Measurements from ENCODE around the gene TDRD7.

The TDRD7 gene

DNA sequence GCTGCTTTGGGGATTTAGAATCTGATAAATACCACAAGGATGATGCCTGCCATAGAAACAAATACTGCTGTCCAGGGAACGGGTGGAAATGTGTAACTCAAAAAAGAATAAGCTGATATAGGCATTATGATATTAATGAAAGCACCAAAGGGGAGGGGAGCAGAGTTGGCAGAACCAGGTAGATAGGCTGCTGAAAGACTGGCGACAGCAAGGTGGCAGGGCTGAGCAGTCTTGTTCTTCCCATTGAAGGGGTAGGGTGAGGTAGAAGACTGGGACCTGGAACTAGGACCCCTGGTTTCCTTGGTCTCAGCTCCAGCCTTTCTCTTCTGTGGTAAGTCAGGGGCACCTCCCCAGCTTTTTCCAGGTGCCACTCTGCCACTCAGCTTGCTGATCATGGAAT lies 58.2 kb downstream of the TDRD7 start:
- H3K36me3 ChIP-seq (ENCODE audit: control insufficient read depth, insufficient read depth, low read length), result peaks cover 27% of the 10 kb centered on the region
- no peak overlapping the region for H3K4me3 ChIP-seq (ENCODE audit: insufficient read depth, low read depth, low read length, poor library complexity, severe bottlenecking)
- H3K9me3 ChIP-seq (ENCODE audit: control insufficient read depth, low read length), result no peaks in the 10 kb centered on the region
- H3K4me1 ChIP-seq (ENCODE audit: control insufficient read depth, insufficient read depth, low read length, poor library complexity, severe bottlenecking), result no peaks in the 10 kb centered on the region
- no peak for DNase-seq
- no peaks in the 10 kb centered on the region for H3K27me3 ChIP-seq (replicated peaks; ENCODE audit: control insufficient read depth, insufficient read depth, low read length, poor library complexity, severe bottlenecking)
- H3K27ac ChIP-seq (ENCODE audit: insufficient read depth, low read length, poor library complexity, severe bottlenecking), result no peak overlapping the region

DNA sequence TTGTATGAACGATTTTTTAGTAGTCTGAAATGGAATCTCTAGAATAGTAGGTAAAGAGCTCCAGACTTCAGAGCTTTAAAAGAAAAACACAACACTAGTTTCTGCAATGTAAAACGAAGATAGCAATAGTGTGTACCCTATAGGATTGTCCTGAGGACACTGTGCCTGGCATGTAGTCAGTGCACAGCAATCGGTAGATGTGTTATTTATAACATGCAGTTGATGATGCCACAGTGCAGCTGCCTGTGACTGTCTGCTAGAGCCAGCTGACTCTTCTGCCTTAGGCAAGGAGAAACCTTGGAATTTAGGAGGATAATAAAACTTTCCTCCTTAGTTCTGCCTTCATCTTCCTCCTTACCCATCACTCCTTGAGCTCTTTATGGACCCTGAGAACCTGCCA lies 61.8 kb downstream of the TDRD7 start:
- Histone ChIP-seq H3K4me3 (ENCODE audit: insufficient read depth, low read depth, low read length, poor library complexity, severe bottlenecking) (no peak overlapping the region), H3K4me1 (ENCODE audit: control insufficient read depth, insufficient read depth, low read length, poor library complexity, severe bottlenecking) (no peaks in the 10 kb centered on the region), H3K9me3 (ENCODE audit: control insufficient read depth, low read length) (no peaks in the 10 kb centered on the region), H3K27ac (ENCODE audit: insufficient read depth, low read length, poor library complexity, severe bottlenecking) (no peak overlapping the region), H3K27me3 (replicated peaks; ENCODE audit: control insufficient read depth, insufficient read depth, low read length, poor library complexity, severe bottlenecking) (no peaks in the 10 kb centered on the region), H3K36me3 (ENCODE audit: control insufficient read depth, insufficient read depth, low read length) (peaks cover 24% of the 10 kb centered on the region)
- DNase-seq, result no peak

DNA sequence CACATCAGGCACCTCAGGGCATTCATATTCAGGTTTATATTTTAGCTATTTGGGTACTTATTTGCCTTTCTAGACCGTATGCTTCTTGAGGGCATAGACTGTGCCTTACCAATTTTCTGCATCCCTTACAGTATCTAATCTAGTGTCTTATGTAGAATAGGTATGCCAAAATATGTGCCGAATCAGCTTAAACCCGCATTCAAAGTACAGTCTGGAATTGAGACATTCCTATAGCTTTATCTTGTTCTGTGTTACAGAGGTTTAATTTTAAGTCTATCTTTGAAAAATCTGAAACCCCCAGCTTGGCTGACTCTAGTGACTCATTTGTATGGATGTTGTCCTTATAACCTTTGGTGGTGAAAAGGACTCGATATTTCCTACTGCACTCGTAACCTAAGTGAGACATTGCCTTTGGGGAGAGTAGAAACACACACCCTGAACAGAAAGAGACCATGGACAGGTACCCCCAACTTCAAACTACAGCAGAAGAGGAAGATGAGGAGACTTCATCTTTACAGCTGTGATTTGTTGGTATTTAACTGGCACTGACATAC lies 62.6 kb downstream of the TDRD7 start:
- no peak overlapping the region for H3K27ac ChIP-seq (ENCODE audit: insufficient read depth, low read length, poor library complexity, severe bottlenecking)
- H3K4me1 ChIP-seq (ENCODE audit: control insufficient read depth, insufficient read depth, low read length, poor library complexity, severe bottlenecking), result no peaks in the 10 kb centered on the region
- DNase-seq, result no peak
- H3K9me3 ChIP-seq (ENCODE audit: control insufficient read depth, low read length), result no peaks in the 10 kb centered on the region
- H3K27me3 ChIP-seq (replicated peaks; ENCODE audit: control insufficient read depth, insufficient read depth, low read length, poor library complexity, severe bottlenecking), result no peaks in the 10 kb centered on the region
- H3K4me3 ChIP-seq (ENCODE audit: insufficient read depth, low read depth, low read length, poor library complexity, severe bottlenecking), result no peak overlapping the region
- H3K36me3 ChIP-seq (ENCODE audit: control insufficient read depth, insufficient read depth, low read length), result peaks cover 24% of the 10 kb centered on the region

DNA sequence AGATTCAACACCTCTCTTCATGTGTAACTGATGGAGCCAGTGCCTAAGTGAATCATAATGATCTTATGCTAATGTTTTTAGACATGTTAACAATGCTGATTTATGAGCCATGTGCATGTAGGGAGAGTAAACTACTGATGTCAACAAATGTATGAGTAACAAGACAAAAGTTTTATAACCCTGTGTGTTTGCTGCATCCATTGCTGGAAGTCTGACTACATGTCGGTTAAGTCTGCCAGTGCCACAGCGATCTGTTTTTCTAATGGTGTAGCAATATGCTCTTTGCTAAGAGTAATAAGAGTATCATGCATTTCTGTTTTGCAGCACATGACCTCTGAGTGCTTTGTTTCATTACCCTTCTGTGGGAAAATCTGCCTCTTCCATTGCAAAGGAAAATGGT lies 63.2 kb downstream of the TDRD7 start:
- peaks cover 24% of the 10 kb centered on the region for H3K36me3 ChIP-seq (ENCODE audit: control insufficient read depth, insufficient read depth, low read length)
- no peak for DNase-seq
- no peaks in the 10 kb centered on the region for H3K27me3 ChIP-seq (replicated peaks; ENCODE audit: control insufficient read depth, insufficient read depth, low read length, poor library complexity, severe bottlenecking)

DNA sequence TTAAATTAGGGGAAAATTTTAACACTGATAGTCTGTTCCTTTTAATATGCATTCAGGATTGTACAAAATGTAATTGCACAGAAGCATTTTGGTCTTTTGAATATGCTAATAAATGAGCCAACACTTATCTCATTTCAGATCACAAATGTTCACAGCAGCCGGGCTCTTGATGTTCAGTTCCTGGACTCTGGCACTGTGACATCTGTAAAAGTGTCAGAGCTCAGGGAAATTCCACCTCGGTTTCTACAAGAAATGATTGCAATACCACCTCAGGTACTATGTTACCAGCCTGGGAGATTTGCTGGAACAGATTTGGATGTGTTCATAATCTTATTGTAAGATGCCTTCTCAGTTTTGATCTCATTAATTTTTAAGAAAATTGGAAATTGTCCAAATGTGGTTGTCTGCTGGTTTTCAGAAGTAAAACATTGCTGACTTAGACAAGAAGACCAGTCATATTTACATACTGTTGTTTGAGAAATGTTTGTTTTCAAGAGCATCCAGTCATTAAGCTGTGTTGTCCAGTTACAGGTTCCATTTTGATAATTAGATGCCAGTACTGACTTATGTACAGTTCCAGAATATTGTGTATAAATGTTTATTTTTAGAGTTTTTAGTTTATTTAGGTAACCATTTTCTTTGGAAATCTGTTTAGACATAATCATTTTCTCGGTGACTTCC lies 66.5 kb downstream of the TDRD7 start:
- Histone ChIP-seq H3K9me3 (ENCODE audit: control insufficient read depth, low read length) (no peaks in the 10 kb centered on the region), H3K27me3 (replicated peaks; ENCODE audit: control insufficient read depth, insufficient read depth, low read length, poor library complexity, severe bottlenecking) (no peaks in the 10 kb centered on the region), H3K36me3 (ENCODE audit: control insufficient read depth, insufficient read depth, low read length) (peaks cover 29% of the 10 kb centered on the region), H3K4me3 (ENCODE audit: insufficient read depth, low read depth, low read length, poor library complexity, severe bottlenecking) (no peak overlapping the region), H3K4me1 (ENCODE audit: control insufficient read depth, insufficient read depth, low read length, poor library complexity, severe bottlenecking) (no peaks in the 10 kb centered on the region), H3K27ac (ENCODE audit: insufficient read depth, low read length, poor library complexity, severe bottlenecking) (no peak overlapping the region)
- DNase-seq, result no peak

More for the DNA sequence above, 63.2 kb downstream of the TDRD7 start:
- no peak overlapping the region for H3K4me3 ChIP-seq (ENCODE audit: insufficient read depth, low read depth, low read length, poor library complexity, severe bottlenecking)
- no peaks in the 10 kb centered on the region for H3K4me1 ChIP-seq (ENCODE audit: control insufficient read depth, insufficient read depth, low read length, poor library complexity, severe bottlenecking)
- H3K27ac ChIP-seq (ENCODE audit: insufficient read depth, low read length, poor library complexity, severe bottlenecking), result no peak overlapping the region
- H3K9me3 ChIP-seq (ENCODE audit: control insufficient read depth, low read length), result no peaks in the 10 kb centered on the region

DNA sequence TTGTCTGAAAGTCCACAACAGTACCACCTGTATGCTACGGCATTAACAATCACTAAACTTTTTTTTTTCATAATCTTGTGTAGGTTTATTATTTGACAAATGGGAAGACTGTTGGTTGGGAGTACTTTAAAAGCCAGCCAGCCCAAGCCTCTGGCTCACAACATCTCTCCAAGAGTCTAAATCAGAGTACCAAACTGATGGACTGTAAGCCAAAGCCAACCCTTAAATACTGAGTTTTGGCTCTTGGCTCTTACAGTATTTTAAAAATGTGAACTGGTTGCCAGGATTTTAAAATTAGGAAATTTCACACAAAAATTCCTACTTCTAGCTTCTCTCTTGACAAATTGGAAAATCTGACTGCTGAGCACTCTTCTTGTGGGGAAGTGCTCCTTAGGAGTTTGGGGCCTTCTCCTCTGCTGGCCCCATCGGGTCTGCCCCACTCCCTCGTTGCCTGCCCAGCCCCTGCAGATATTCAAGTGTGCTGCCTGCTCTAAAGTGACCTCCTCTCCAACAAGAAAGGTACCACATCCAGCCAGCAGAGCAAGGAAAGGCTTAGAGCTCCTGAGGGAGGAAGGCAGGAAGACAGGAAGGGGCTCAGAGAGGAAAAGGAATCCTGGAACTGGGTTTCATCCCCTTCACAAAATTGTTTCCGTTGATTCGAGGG lies 67.7 kb downstream of the TDRD7 start:
- H3K36me3 ChIP-seq (ENCODE audit: control insufficient read depth, insufficient read depth, low read length), result peaks cover 22% of the 10 kb centered on the region
- H3K27me3 ChIP-seq (replicated peaks; ENCODE audit: control insufficient read depth, insufficient read depth, low read length, poor library complexity, severe bottlenecking), result no peaks in the 10 kb centered on the region
- no peak overlapping the region for H3K27ac ChIP-seq (ENCODE audit: insufficient read depth, low read length, poor library complexity, severe bottlenecking)
- H3K4me1 ChIP-seq (ENCODE audit: control insufficient read depth, insufficient read depth, low read length, poor library complexity, severe bottlenecking), result no peaks in the 10 kb centered on the region
- H3K9me3 ChIP-seq (ENCODE audit: control insufficient read depth, low read length), result no peaks in the 10 kb centered on the region
- no peak for DNase-seq
- H3K4me3 ChIP-seq (ENCODE audit: insufficient read depth, low read depth, low read length, poor library complexity, severe bottlenecking), result no peak overlapping the region

DNA sequence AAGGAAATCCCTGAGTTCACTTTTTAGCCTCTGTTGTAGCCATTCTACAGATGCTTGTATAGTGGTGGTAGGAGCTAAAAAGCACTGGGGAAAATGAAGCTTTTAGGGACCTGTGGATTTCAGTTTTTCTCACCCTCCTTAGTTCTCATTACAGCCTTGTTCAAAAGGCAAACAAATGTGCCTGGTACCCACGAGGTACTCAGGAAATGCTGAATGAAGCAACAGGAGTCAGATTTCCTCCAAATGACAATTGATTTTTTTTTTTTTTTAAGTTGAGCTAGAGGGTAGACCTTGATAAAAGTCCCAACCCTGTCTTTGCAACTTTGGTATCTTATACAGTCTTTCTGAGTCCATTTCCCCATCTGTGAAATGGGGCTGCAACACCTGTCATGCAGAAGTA lies 68.3 kb downstream of the TDRD7 start:
- Histone ChIP-seq H3K36me3 (ENCODE audit: control insufficient read depth, insufficient read depth, low read length) (peaks cover 20% of the 10 kb centered on the region), H3K27ac (ENCODE audit: insufficient read depth, low read length, poor library complexity, severe bottlenecking) (no peak overlapping the region), H3K4me3 (ENCODE audit: insufficient read depth, low read depth, low read length, poor library complexity, severe bottlenecking) (no peak overlapping the region), H3K4me1 (ENCODE audit: control insufficient read depth, insufficient read depth, low read length, poor library complexity, severe bottlenecking) (no peaks in the 10 kb centered on the region), H3K9me3 (ENCODE audit: control insufficient read depth, low read length) (no peaks in the 10 kb centered on the region), H3K27me3 (replicated peaks; ENCODE audit: control insufficient read depth, insufficient read depth, low read length, poor library complexity, severe bottlenecking) (no peaks in the 10 kb centered on the region)
- DNase-seq, result no peak

DNA sequence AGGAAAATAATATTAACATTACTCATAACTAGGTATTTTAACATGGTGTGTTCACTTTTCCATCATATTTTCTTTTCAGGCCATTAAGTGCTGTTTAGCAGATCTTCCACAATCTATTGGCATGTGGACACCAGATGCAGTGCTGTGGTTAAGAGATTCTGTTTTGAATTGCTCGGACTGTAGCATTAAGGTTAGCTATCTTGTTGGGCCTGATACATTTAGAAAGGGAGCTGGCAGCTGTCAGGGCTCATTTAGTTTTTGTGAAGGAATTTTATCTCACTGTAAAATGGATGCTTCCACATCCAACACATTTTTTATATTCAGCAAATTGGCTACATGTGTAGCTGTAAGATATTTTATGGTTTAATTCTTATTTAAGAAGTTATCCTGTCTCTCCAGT lies 68.9 kb downstream of the TDRD7 start:
- H3K9me3 ChIP-seq (ENCODE audit: control insufficient read depth, low read length), result no peaks in the 10 kb centered on the region
- DNase-seq, result no peak
- no peaks in the 10 kb centered on the region for H3K27me3 ChIP-seq (replicated peaks; ENCODE audit: control insufficient read depth, insufficient read depth, low read length, poor library complexity, severe bottlenecking)
- H3K27ac ChIP-seq (ENCODE audit: insufficient read depth, low read length, poor library complexity, severe bottlenecking), result no peak overlapping the region
- no peak overlapping the region for H3K4me3 ChIP-seq (ENCODE audit: insufficient read depth, low read depth, low read length, poor library complexity, severe bottlenecking)
- no peaks in the 10 kb centered on the region for H3K4me1 ChIP-seq (ENCODE audit: control insufficient read depth, insufficient read depth, low read length, poor library complexity, severe bottlenecking)
- peaks cover 18% of the 10 kb centered on the region for H3K36me3 ChIP-seq (ENCODE audit: control insufficient read depth, insufficient read depth, low read length)

- no peak overlapping the region for H3K4me3 ChIP-seq (ENCODE audit: insufficient read depth, low read depth, low read length, poor library complexity, severe bottlenecking)
- H3K27ac ChIP-seq (ENCODE audit: insufficient read depth, low read length, poor library complexity, severe bottlenecking), result no peak overlapping the region
- peaks cover 37% of the 10 kb centered on the region for H3K36me3 ChIP-seq (ENCODE audit: control insufficient read depth, insufficient read depth, low read length)
- H3K9me3 ChIP-seq (ENCODE audit: control insufficient read depth, low read length), result peaks cover 5% of the 10 kb centered on the region
- H3K4me1 ChIP-seq (ENCODE audit: control insufficient read depth, insufficient read depth, low read length, poor library complexity, severe bottlenecking), result no peaks in the 10 kb centered on the region
- no peak for DNase-seq
- H3K27me3 ChIP-seq (replicated peaks; ENCODE audit: control insufficient read depth, insufficient read depth, low read length, poor library complexity, severe bottlenecking), result no peaks in the 10 kb centered on the region
Observed at GRCh38 chr9:97484134-97484533, 72.2 kb downstream of the TDRD7 start.

- Histone ChIP-seq H3K27me3 (replicated peaks; ENCODE audit: control insufficient read depth, insufficient read depth, low read length, poor library complexity, severe bottlenecking) (no peaks in the 10 kb centered on the region), H3K9me3 (ENCODE audit: control insufficient read depth, low read length) (peaks cover 5% of the 10 kb centered on the region), H3K36me3 (ENCODE audit: control insufficient read depth, insufficient read depth, low read length) (peaks cover 33% of the 10 kb centered on the region), H3K27ac (ENCODE audit: insufficient read depth, low read length, poor library complexity, severe bottlenecking) (no peak overlapping the region), H3K4me1 (ENCODE audit: control insufficient read depth, insufficient read depth, low read length, poor library complexity, severe bottlenecking) (no peaks in the 10 kb centered on the region), H3K4me3 (ENCODE audit: insufficient read depth, low read depth, low read length, poor library complexity, severe bottlenecking) (no peak overlapping the region)
- DNase-seq, result no peak
Observed at GRCh38 chr9:97487107-97487506, 75.2 kb downstream of the TDRD7 start.

Measured in effector memory CD4-positive, alpha-beta T cell (primary cell).